Measurements from ENCODE around the gene FAM47E. TPM values are rescaled to one million over a fixed set of nuclear protein-coding genes. Genes with fewer than 3 reads are reported as not detected.

Gene FAM47E
- total and polyA plus RNA-seq, 9 of the 15 experiments (the other 6 are each of a cell fraction or from before 2014, with no cell fraction given): 3.7 to 15.6 (median 6.4) TPM

DNA sequence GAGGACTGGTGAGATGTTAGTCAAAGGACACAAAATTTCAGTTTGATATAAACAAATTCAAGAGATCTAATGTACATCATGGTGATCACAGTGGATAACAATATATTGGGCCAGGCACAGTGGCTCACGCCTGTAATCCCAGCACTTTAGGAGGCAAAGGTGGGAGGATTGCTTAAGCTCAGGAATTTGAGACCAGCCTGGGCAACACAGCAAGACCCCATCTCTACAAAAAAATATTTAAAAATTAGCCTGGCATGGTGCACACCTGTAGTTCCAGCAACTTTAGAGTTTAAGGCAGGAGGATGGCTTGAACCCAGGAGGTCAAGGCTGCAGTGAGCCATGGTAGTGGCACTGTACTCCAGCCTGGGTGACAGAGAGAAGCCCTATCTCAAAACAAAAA lies 46.6 kb upstream of the FAM47E start:
- no peak overlapping the region for H3K4me3 ChIP-seq
- no peaks in the 10 kb centered on the region for H3K9me3 ChIP-seq (replicated peaks; ENCODE audit: control insufficient read depth, insufficient read depth, low read depth, low read length)
- ChIA-PET CTCF (ENCODE audit: low intra/inter-chr PET ratio) (no interaction called here), POLR2A (no interaction called here)
- no peaks in the 10 kb centered on the region for H4K20me1 ChIP-seq (replicated peaks; ENCODE audit: control insufficient read depth, insufficient read depth, low read length)
- intact Hi-C loops (cut with micrococcal nuclease) (no loop called here), in situ Hi-C loops (cut with MboI) (no loop called here)
- H3K9ac ChIP-seq (ENCODE audit: insufficient read depth in 1 of 2, low read depth in 2 of 2, low read length in 2 of 2): no peak overlapping the region
- H3K4me1 ChIP-seq (replicated peaks in 1 of 2; ENCODE audit: control insufficient read depth in 2 of 2, insufficient read depth in 2 of 2, low read length in 2 of 2): peaks cover 0 to 11% of the 10 kb centered on the region in 2 experiments; a peak in 2 of 5 replicates
- no peak overlapping the region for H3K27ac ChIP-seq (ENCODE audit: extremely low read depth, low read depth, low read length)
- no peaks in the 10 kb centered on the region for H3K36me3 ChIP-seq (ENCODE audit: control insufficient read depth, insufficient read depth, low read length)
- DNase-seq (ENCODE audit: extremely low read depth in 1 of 4, low spot score in 3 of 4) (no peak), ATAC-seq (no peak), FAIRE-seq (no peak)
- H3K4me2 ChIP-seq (ENCODE audit: insufficient read depth, low read length): no peak overlapping the region
- no TSS peak for BruUV-seq (replicated peaks)
- 86% methylated on average over 1 of the region's 1 CpG for WGBS (ENCODE audit: insufficient coverage, low coverage, missing lambda C conversion rate)
- no peaks in the 10 kb centered on the region for H3K27me3 ChIP-seq (ENCODE audit: control insufficient read depth in 2 of 2, insufficient read depth in 2 of 2, low read length in 2 of 2)
- H2AFZ ChIP-seq (ENCODE audit: low read depth, low read length): no peak overlapping the region
- no peaks in the 10 kb centered on the region for H3K9me1 ChIP-seq (ENCODE audit: control insufficient read depth, insufficient read depth, low read length)
- H3K79me2 ChIP-seq (ENCODE audit: control insufficient read depth, insufficient read depth, low read length): peaks cover 4% of the 10 kb centered on the region; the same call in 1 of the 3 replicates
- TF ChIP-seq ZNF407 (IDR thresholded peaks at IDR 0.05; ENCODE audit: low read depth) (no peak), ZNF121 (CRISPR knock-in tag; conservative IDR thresholded peaks at IDR 0.05) (peak; percentile 75), STAG1 (CRISPR knock-in tag; IDR thresholded peaks at IDR 0.05; ENCODE audit: borderline replicate concordance) (no peak), RBM14 (IDR thresholded peaks at IDR 0.05; ENCODE audit: borderline replicate concordance, insufficient read depth, low read depth, low read length) (no peak), PURB (CRISPR knock-in tag; IDR thresholded peaks at IDR 0.05; ENCODE audit: low read depth) (no peak), SETDB1 (IDR thresholded peaks at IDR 0.05; ENCODE audit: low read length) (no peak), SMAD1 (IDR thresholded peaks at IDR 0.05; ENCODE audit: low read depth, low read length, partially characterized antibody) (no peak), RBM25 (IDR thresholded peaks at IDR 0.05; ENCODE audit: low read depth, low read length, severe bottlenecking) (peak; percentile 37), ESRRB (CRISPR knock-in tag; IDR thresholded peaks at IDR 0.05; ENCODE audit: borderline replicate concordance) (no peak), CHD1 (IDR thresholded peaks at IDR 0.05; ENCODE audit: low read length) (no peak), NCOR1 (IDR thresholded peaks at IDR 0.05) (no peak)
- TF ChIP-seq, protein P1, sequence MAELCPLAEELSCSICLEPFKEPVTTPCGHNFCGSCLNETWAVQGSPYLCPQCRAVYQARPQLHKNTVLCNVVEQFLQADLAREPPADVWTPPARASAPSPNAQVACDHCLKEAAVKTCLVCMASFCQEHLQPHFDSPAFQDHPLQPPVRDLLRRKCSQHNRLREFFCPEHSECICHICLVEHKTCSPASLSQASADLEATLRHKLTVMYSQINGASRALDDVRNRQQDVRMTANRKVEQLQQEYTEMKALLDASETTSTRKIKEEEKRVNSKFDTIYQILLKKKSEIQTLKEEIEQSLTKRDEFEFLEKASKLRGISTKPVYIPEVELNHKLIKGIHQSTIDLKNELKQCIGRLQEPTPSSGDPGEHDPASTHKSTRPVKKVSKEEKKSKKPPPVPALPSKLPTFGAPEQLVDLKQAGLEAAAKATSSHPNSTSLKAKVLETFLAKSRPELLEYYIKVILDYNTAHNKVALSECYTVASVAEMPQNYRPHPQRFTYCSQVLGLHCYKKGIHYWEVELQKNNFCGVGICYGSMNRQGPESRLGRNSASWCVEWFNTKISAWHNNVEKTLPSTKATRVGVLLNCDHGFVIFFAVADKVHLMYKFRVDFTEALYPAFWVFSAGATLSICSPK (IDR thresholded peaks at IDR 0.05; ENCODE audit: borderline replicate concordance): no peak
